WTC11 (cell line): ENCODE results near the gene PXYLP1. TPM values are rescaled to one million over a fixed set of nuclear protein-coding genes. Genes with fewer than 3 reads are reported as not detected.

Experiments used
- ATAC-seq: fragments of 200-7000 bp; cut with Tn5 transposase; 2 replicates; pipeline ENCODE4 v1.10.0; 2021; ENCODE audit warnings: mild to moderate bottlenecking, moderate library complexity
- CTCF ChIA-PET: fragments of 300-600 bp; sonication (Branson Sonifier 250); formaldehyde crosslinking; loops from one replicate; lab custom pipeline; 2021; ENCODE audit warnings: antibody characterized with exemption; lab: Charles Lee
- POLR2A ChIA-PET: fragments of 350-600 bp; sonication (Branson Sonifier 250); formaldehyde crosslinking; loops from one replicate; lab custom pipeline; 2021; ENCODE audit warnings: antibody characterized with exemption; lab: Charles Lee
- DNase-seq: peaks from one replicate; pipeline ENCODE4 v3.0.0; 2021; ENCODE audit warnings: low spot score
- H3K27ac Mint-ChIP-seq: 2 replicates; pipeline ENCODE4 v1.8.0; 2021; ENCODE audit warnings: mixed read lengths
- H3K27me3 Mint-ChIP-seq: 2 replicates; pipeline ENCODE4 v1.8.0; 2021; ENCODE audit warnings: low read depth, mild to moderate bottlenecking, moderate library complexity, mixed read lengths
- H3K36me3 Mint-ChIP-seq: 2 replicates; pipeline ENCODE4 v1.8.0; 2021; ENCODE audit warnings: mixed read lengths
- H3K4me1 Mint-ChIP-seq: 2 replicates; pipeline ENCODE4 v1.8.0; 2022; ENCODE audit warnings: mixed read lengths
- H3K4me3 Mint-ChIP-seq: 2 replicates; pipeline ENCODE4 v1.8.0; 2021; ENCODE audit warnings: mild to moderate bottlenecking, moderate library complexity, mixed read lengths
- H3K9me3 Mint-ChIP-seq: 2 replicates; pipeline ENCODE4 v1.8.0; 2021; ENCODE audit warnings: mixed read lengths
- AFF4 ChIP-seq: sonication (generic); formaldehyde crosslinking; IDR thresholded peaks from 2 replicates; pipeline ENCODE4 v1.8.1; 2023; ENCODE audit warnings: mild to moderate bottlenecking, missing genetic modification reagents, borderline replicate concordance
- ARID4B ChIP-seq: sonication (generic); formaldehyde crosslinking; IDR thresholded peaks from 2 replicates; pipeline ENCODE4 v1.8.0; 2023; ENCODE audit warnings: missing genetic modification reagents, mild to moderate bottlenecking, borderline replicate concordance
- CREM ChIP-seq: sonication (generic); formaldehyde crosslinking; IDR thresholded peaks from 2 replicates; pipeline ENCODE4 v1.8.1; 2022; ENCODE audit warnings: mild to moderate bottlenecking, missing genetic modification reagents, moderate library complexity
- ELF4 ChIP-seq: sonication (generic); formaldehyde crosslinking; IDR thresholded peaks from 2 replicates; pipeline ENCODE4 v1.8.1; 2022; ENCODE audit warnings: low read depth, mild to moderate bottlenecking, moderate library complexity, missing genetic modification reagents
- KAT7 ChIP-seq: sonication (generic); formaldehyde crosslinking; IDR thresholded peaks from 2 replicates; pipeline ENCODE4 v1.8.1; 2023; ENCODE audit warnings: missing genetic modification reagents, mild to moderate bottlenecking, borderline replicate concordance
- MXD4 ChIP-seq: fragments of 250-450 bp; sonication (Bioruptor Pico); IDR thresholded peaks from 2 replicates; pipeline ENCODE4 v1.8.0; 2021; ENCODE audit warnings: mild to moderate bottlenecking, moderate library complexity, borderline replicate concordance
- NFYB ChIP-seq: sonication (generic); formaldehyde crosslinking; conservative IDR thresholded peaks from 2 replicates; pipeline ENCODE4 v1.8.0; 2022; ENCODE audit warnings: low read depth, missing genetic modification reagents
- NR3C1 ChIP-seq: sonication (generic); formaldehyde crosslinking; conservative IDR thresholded peaks from 2 replicates; pipeline ENCODE4 v1.8.1; 2023; ENCODE audit warnings: low read depth, mild to moderate bottlenecking, missing genetic modification reagents
- USF1 ChIP-seq: sonication (generic); formaldehyde crosslinking; IDR thresholded peaks from 2 replicates; pipeline ENCODE4 v1.8.0; 2022; ENCODE audit warnings: mild to moderate bottlenecking, missing genetic modification reagents
- ZBTB43 ChIP-seq: sonication (generic); formaldehyde crosslinking; IDR thresholded peaks from 2 replicates; pipeline ENCODE4 v1.8.1; 2023; ENCODE audit warnings: mild to moderate bottlenecking, missing genetic modification reagents
- ZNF121 ChIP-seq: sonication (generic); formaldehyde crosslinking; IDR thresholded peaks from 2 replicates; pipeline ENCODE4 v1.8.0; 2023; ENCODE audit warnings: missing genetic modification reagents
- ZNF219 ChIP-seq: sonication (generic); formaldehyde crosslinking; IDR thresholded peaks from 2 replicates; pipeline ENCODE4 v1.8.0; 2023; ENCODE audit warnings: missing genetic modification reagents, mild to moderate bottlenecking, borderline replicate concordance
- ZNF317 ChIP-seq: sonication (generic); formaldehyde crosslinking; IDR thresholded peaks from 2 replicates; pipeline ENCODE4 v1.8.1; 2023; ENCODE audit warnings: low read depth, mild to moderate bottlenecking, moderate library complexity, missing genetic modification reagents, borderline replicate concordance
- total RNA-seq: library from RNA; stranded (reverse); gene quantifications from 3 replicates; pipeline ENCODE4 v1.2.3, GENCODE V29; 2021

PXYLP1 gene
- total RNA-seq, 1 experiment from 2014 or later: 20.1 TPM

GRCh38 chr3:141334627-141335250 is 103.1 kb downstream of the PXYLP1 start:
- H3K4me3 Mint-ChIP-seq: no peak overlapping the region
- peaks cover 3% of the 10 kb centered on the region; the same call in 1 of the 2 replicates for H3K9me3 Mint-ChIP-seq
- H3K27ac Mint-ChIP-seq: peak overlapping the region; percentile 4; the same call in 1 of the 2 replicates
- CTCF ChIA-PET: interaction anchor here (0.6 to 1.4 kb wide), 6 partner anchors 23 to 125 kb away, joined by 3 to 7 read pairs (median 4); no protein-coding TSS in a partner anchor
- H3K4me1 Mint-ChIP-seq: peaks cover 18% of the 10 kb centered on the region
- TF ChIP-seq NFYB (CRISPR knock-in tag): no peak
- TF ChIP-seq ZBTB43 (CRISPR knock-in tag): no peak
- no peak for TF ChIP-seq ARID4B (CRISPR knock-in tag)
- no peak for TF ChIP-seq NR3C1 (CRISPR knock-in tag)
- no peak for TF ChIP-seq CREM (CRISPR knock-in tag)
- TF ChIP-seq ELF4 (CRISPR knock-in tag): no peak
- no peak for TF ChIP-seq ZNF317 (CRISPR knock-in tag)
- no peak for TF ChIP-seq KAT7 (CRISPR knock-in tag)
- TF ChIP-seq ZNF219 (CRISPR knock-in tag): no peak
- no peak for TF ChIP-seq MXD4
- TF ChIP-seq AFF4 (CRISPR knock-in tag): no peak
- TF ChIP-seq USF1 (CRISPR knock-in tag): no peak
- no peak for TF ChIP-seq ZNF121 (CRISPR knock-in tag)
- ATAC-seq: peak; percentile 84
- no peak for DNase-seq
- no peaks in the 10 kb centered on the region for H3K27me3 Mint-ChIP-seq
- POLR2A ChIA-PET: interaction anchor here (0.6 to 0.7 kb wide), 2 partner anchors 11 to 15 kb away, joined by 3 to 4 read pairs; no protein-coding TSS in a partner anchor
- H3K36me3 Mint-ChIP-seq: no peaks in the 10 kb centered on the region
